ENCODE results near the gene SDK1.

SDK1 gene

DNA sequence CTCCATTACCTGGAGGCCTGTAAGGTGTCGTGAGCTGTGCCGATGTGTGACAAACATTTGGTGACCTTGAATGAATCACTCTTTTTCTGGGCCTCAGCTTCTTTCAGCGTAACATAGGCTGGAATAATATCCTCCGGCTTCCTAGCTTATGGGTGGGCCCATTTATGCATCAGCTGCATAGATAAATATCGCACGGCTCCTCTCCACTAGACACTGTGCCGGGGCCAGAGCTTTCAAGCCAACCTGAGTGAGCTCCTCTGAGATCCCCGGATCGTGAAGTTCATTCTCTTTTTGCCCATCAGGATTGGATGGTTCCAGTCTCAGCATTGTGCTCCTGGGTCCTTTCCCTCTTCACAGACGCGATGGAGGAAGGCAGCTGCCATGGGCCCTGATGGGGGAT is 806.8 kb downstream of the SDK1 start (continued):
- TF ChIP-seq, protein P1, sequence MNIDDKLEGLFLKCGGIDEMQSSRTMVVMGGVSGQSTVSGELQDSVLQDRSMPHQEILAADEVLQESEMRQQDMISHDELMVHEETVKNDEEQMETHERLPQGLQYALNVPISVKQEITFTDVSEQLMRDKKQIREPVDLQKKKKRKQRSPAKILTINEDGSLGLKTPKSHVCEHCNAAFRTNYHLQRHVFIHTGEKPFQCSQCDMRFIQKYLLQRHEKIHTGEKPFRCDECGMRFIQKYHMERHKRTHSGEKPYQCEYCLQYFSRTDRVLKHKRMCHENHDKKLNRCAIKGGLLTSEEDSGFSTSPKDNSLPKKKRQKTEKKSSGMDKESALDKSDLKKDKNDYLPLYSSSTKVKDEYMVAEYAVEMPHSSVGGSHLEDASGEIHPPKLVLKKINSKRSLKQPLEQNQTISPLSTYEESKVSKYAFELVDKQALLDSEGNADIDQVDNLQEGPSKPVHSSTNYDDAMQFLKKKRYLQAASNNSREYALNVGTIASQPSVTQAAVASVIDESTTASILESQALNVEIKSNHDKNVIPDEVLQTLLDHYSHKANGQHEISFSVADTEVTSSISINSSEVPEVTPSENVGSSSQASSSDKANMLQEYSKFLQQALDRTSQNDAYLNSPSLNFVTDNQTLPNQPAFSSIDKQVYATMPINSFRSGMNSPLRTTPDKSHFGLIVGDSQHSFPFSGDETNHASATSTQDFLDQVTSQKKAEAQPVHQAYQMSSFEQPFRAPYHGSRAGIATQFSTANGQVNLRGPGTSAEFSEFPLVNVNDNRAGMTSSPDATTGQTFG (tag by site-specific recombination; IDR thresholded peaks at IDR 0.05; ENCODE audit: borderline replicate concordance) = no peak

DNA sequence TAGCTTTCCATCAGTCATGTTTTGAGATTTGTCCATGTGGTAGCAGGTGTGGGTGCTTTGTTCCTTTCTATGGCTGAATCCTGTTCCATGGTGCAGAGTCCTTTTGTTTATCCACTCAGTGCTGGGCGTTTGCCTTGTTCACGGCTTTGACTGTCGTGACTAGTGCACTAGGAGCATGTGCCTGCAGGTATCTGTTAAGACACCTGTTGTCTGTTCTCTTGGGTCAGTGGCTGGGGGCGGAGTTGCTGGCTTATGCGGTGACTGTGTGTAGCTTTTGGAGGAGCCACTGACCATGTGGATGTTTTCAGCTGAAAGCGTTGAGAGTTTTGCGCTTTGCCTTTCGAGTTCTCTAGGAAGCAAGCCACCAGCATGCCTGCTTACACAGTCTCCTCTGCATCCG is 807.9 kb downstream of the SDK1 start:
- no peaks in the 10 kb centered on the region for H3K36me3 ChIP-seq (ENCODE audit: control insufficient read depth in 2 of 2, insufficient read depth in 1 of 2, low read length in 2 of 2)

DNA sequence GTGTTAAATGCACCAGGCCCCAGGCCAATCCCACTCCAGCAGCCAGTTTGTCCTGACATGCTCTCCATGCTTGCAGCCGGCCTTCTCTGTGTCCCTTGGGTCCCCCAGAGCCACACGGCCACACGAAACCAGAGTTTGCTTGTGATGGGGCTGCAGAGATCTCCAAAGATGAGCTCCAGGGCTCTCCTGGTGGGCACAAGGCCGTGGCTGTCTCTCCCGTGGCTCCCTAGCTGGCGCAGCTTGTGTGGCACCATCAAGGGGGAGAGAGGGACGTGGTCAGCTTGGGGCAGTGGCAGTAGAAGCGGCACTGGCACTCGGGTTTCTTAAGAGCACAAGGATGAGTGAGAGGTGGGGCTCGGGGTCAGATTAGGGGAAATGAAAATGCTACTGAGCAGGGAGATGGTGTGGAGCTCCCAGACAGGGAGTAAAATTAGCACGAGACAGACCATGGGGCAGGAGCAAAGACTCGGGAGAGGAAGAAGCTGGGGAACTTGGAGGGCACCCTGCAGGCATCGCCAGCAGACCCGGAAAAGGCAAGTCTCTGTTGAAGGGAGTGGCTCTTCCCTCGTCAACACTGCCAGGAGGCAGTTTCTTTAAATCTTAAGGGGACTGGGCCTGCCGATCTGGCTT is 808.5 kb downstream of the SDK1 start:
- CTCF ChIA-PET = no interaction called here
- Histone ChIP-seq H3K27ac (ENCODE audit: extremely low read depth, low read depth, low read length) (no peak overlapping the region), H3K9me3 (ENCODE audit: control insufficient read depth, insufficient read depth, low read depth, low read length) (no peaks in the 10 kb centered on the region), H3K36me3 (ENCODE audit: control insufficient read depth in 2 of 2, insufficient read depth in 1 of 2, low read length in 2 of 2) (peaks cover 0 to 4% of the 10 kb centered on the region in 2 experiments; a peak in 1 of 3 replicates), H3K4me3 (ENCODE audit: low read depth, low read length) (no peak overlapping the region), H3K4me1 (ENCODE audit: control insufficient read depth, insufficient read depth, low read length) (no peaks in the 10 kb centered on the region)
- TF ChIP-seq, protein P2, sequence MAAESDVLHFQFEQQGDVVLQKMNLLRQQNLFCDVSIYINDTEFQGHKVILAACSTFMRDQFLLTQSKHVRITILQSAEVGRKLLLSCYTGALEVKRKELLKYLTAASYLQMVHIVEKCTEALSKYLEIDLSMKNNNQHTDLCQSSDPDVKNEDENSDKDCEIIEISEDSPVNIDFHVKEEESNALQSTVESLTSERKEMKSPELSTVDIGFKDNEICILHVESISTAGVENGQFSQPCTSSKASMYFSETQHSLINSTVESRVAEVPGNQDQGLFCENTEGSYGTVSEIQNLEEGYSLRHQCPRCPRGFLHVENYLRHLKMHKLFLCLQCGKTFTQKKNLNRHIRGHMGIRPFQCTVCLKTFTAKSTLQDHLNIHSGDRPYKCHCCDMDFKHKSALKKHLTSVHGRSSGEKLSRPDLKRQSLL (tag by site-specific recombination; IDR thresholded peaks at IDR 0.05) = no peak
- TF ChIP-seq, protein P1 (tag by site-specific recombination; IDR thresholded peaks at IDR 0.05; ENCODE audit: borderline replicate concordance) = no peak
- TF ChIP-seq, protein P3, sequence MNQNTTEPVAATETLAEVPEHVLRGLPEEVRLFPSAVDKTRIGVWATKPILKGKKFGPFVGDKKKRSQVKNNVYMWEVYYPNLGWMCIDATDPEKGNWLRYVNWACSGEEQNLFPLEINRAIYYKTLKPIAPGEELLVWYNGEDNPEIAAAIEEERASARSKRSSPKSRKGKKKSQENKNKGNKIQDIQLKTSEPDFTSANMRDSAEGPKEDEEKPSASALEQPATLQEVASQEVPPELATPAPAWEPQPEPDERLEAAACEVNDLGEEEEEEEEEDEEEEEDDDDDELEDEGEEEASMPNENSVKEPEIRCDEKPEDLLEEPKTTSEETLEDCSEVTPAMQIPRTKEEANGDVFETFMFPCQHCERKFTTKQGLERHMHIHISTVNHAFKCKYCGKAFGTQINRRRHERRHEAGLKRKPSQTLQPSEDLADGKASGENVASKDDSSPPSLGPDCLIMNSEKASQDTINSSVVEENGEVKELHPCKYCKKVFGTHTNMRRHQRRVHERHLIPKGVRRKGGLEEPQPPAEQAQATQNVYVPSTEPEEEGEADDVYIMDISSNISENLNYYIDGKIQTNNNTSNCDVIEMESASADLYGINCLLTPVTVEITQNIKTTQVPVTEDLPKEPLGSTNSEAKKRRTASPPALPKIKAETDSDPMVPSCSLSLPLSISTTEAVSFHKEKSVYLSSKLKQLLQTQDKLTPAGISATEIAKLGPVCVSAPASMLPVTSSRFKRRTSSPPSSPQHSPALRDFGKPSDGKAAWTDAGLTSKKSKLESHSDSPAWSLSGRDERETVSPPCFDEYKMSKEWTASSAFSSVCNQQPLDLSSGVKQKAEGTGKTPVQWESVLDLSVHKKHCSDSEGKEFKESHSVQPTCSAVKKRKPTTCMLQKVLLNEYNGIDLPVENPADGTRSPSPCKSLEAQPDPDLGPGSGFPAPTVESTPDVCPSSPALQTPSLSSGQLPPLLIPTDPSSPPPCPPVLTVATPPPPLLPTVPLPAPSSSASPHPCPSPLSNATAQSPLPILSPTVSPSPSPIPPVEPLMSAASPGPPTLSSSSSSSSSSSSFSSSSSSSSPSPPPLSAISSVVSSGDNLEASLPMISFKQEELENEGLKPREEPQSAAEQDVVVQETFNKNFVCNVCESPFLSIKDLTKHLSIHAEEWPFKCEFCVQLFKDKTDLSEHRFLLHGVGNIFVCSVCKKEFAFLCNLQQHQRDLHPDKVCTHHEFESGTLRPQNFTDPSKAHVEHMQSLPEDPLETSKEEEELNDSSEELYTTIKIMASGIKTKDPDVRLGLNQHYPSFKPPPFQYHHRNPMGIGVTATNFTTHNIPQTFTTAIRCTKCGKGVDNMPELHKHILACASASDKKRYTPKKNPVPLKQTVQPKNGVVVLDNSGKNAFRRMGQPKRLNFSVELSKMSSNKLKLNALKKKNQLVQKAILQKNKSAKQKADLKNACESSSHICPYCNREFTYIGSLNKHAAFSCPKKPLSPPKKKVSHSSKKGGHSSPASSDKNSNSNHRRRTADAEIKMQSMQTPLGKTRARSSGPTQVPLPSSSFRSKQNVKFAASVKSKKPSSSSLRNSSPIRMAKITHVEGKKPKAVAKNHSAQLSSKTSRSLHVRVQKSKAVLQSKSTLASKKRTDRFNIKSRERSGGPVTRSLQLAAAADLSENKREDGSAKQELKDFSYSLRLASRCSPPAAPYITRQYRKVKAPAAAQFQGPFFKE (tag by site-specific recombination; IDR thresholded peaks at IDR 0.05; ENCODE audit: borderline replicate concordance) = no peak
- TF ChIP-seq, protein P4, sequence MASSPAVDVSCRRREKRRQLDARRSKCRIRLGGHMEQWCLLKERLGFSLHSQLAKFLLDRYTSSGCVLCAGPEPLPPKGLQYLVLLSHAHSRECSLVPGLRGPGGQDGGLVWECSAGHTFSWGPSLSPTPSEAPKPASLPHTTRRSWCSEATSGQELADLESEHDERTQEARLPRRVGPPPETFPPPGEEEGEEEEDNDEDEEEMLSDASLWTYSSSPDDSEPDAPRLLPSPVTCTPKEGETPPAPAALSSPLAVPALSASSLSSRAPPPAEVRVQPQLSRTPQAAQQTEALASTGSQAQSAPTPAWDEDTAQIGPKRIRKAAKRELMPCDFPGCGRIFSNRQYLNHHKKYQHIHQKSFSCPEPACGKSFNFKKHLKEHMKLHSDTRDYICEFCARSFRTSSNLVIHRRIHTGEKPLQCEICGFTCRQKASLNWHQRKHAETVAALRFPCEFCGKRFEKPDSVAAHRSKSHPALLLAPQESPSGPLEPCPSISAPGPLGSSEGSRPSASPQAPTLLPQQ (tag by site-specific recombination; IDR thresholded peaks at IDR 0.05) = no peak
- POLR2A ChIA-PET = no interaction called here

More for the DNA sequence above, 807.9 kb downstream of the SDK1 start:
- TF ChIP-seq ZNF169 (tag by site-specific recombination; IDR thresholded peaks at IDR 0.05) = no peak
- TF ChIP-seq, protein P5, sequence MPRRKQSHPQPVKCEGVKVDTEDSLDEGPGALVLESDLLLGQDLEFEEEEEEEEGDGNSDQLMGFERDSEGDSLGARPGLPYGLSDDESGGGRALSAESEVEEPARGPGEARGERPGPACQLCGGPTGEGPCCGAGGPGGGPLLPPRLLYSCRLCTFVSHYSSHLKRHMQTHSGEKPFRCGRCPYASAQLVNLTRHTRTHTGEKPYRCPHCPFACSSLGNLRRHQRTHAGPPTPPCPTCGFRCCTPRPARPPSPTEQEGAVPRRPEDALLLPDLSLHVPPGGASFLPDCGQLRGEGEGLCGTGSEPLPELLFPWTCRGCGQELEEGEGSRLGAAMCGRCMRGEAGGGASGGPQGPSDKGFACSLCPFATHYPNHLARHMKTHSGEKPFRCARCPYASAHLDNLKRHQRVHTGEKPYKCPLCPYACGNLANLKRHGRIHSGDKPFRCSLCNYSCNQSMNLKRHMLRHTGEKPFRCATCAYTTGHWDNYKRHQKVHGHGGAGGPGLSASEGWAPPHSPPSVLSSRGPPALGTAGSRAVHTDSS (tag by site-specific recombination; IDR thresholded peaks at IDR 0.05) = no peak
- TF ChIP-seq ZNF341 (tag by site-specific recombination; IDR thresholded peaks at IDR 0.05; ENCODE audit: low read depth) = no peak
- TF ChIP-seq ZNF324 (tag by site-specific recombination; IDR thresholded peaks at IDR 0.05) = no peak
- TF ChIP-seq FEZF1 (tag by site-specific recombination; IDR thresholded peaks at IDR 0.05) = no peak
- no peak for TF ChIP-seq ZNF843 (tag by site-specific recombination; IDR thresholded peaks at IDR 0.05)
- TF ChIP-seq, protein P6, sequence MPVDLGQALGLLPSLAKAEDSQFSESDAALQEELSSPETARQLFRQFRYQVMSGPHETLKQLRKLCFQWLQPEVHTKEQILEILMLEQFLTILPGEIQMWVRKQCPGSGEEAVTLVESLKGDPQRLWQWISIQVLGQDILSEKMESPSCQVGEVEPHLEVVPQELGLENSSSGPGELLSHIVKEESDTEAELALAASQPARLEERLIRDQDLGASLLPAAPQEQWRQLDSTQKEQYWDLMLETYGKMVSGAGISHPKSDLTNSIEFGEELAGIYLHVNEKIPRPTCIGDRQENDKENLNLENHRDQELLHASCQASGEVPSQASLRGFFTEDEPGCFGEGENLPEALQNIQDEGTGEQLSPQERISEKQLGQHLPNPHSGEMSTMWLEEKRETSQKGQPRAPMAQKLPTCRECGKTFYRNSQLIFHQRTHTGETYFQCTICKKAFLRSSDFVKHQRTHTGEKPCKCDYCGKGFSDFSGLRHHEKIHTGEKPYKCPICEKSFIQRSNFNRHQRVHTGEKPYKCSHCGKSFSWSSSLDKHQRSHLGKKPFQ (tag by site-specific recombination; IDR thresholded peaks at IDR 0.05) = no peak
- TF ChIP-seq BCL11A (tag by site-specific recombination; IDR thresholded peaks at IDR 0.05; ENCODE audit: low read depth) = no peak
- POLR2A ChIA-PET = no interaction called here
- Histone ChIP-seq H3K4me1 (ENCODE audit: control insufficient read depth, insufficient read depth, low read length) (no peaks in the 10 kb centered on the region), H3K4me3 (ENCODE audit: low read depth, low read length) (no peak overlapping the region), H3K27ac (ENCODE audit: extremely low read depth, low read depth, low read length) (no peak overlapping the region), H3K9me3 (ENCODE audit: control insufficient read depth, insufficient read depth, low read depth, low read length) (no peaks in the 10 kb centered on the region)
- CTCF ChIA-PET = no interaction called here

Data from HEK293 (cell line).